ENCODE results near the gene FHIT. TPM values are rescaled to one million over a fixed set of nuclear protein-coding genes. Genes with fewer than 3 reads are reported as not detected.
"Not testable (repeated sequence)": the region's sequence is repeated elsewhere in the genome, so short reads cannot be mapped to it uniquely, and the experiment has no call there.

The FHIT gene
- total RNA-seq, 1 experiment from 2014 or later, result 0.39 TPM

GRCh38 chr3:61111825-61112224 lies 139.4 kb downstream of the FHIT start:
- no peak for DNase-seq (ENCODE audit: low read depth)

- DNase-seq (ENCODE audit: low read depth), result no peak
Measured at GRCh38 chr3:61110576-61110975, 140.7 kb downstream of the FHIT start.

- no peak for DNase-seq (ENCODE audit: low read depth)
Measured at GRCh38 chr3:61108247-61109019, 142.8 kb downstream of the FHIT start.

- DNase-seq (ENCODE audit: low read depth), result no peak
Measured at GRCh38 chr3:61094608-61095007, 156.6 kb downstream of the FHIT start.

- no peak for DNase-seq (ENCODE audit: low read depth)
Measured at GRCh38 chr3:61093364-61093763, 157.9 kb downstream of the FHIT start.

- DNase-seq (ENCODE audit: low read depth), result no peak
Measured at GRCh38 chr3:61092870-61093269, 158.4 kb downstream of the FHIT start.

GRCh38 chr3:61090389-61091169 lies 160.7 kb downstream of the FHIT start:
- no peak for DNase-seq (ENCODE audit: low read depth)

- DNase-seq (ENCODE audit: low read depth), result no peak
Measured at GRCh38 chr3:61087465-61087864, 163.8 kb downstream of the FHIT start.

GRCh38 chr3:61081554-61081953 lies 169.7 kb downstream of the FHIT start:
- no peak for DNase-seq (ENCODE audit: low read depth)

- DNase-seq (ENCODE audit: low read depth), result no peak
Measured at GRCh38 chr3:61080737-61081445, 170.4 kb downstream of the FHIT start.

GRCh38 chr3:61078048-61078752 lies 173.1 kb downstream of the FHIT start:
- DNase-seq (ENCODE audit: low read depth), result no peak

- DNase-seq (ENCODE audit: low read depth), result no peak
Measured at GRCh38 chr3:61077551-61077950, 173.7 kb downstream of the FHIT start.

GRCh38 chr3:61074783-61075182 lies 176.5 kb downstream of the FHIT start:
- no peak for DNase-seq (ENCODE audit: low read depth)

- no peak for DNase-seq (ENCODE audit: low read depth)
Measured at GRCh38 chr3:61073566-61074165, 177.6 kb downstream of the FHIT start.

GRCh38 chr3:61068084-61068483 lies 183.2 kb downstream of the FHIT start:
- no peak for DNase-seq (ENCODE audit: low read depth)

- no peak for DNase-seq (ENCODE audit: low read depth)
Measured at GRCh38 chr3:61066800-61067199, 184.5 kb downstream of the FHIT start.

- not testable (repeated sequence) for DNase-seq (ENCODE audit: low read depth)
Measured at GRCh38 chr3:61066222-61066621, 185.0 kb downstream of the FHIT start.

- DNase-seq (ENCODE audit: low read depth), result no peak
Measured at GRCh38 chr3:61065451-61066011, 185.7 kb downstream of the FHIT start.

- DNase-seq (ENCODE audit: low read depth), result no peak
Measured at GRCh38 chr3:61061092-61061723, 190.0 kb downstream of the FHIT start.

- no peak for DNase-seq (ENCODE audit: low read depth)
Measured at GRCh38 chr3:61060411-61060861, 190.8 kb downstream of the FHIT start.

GRCh38 chr3:61058836-61059235 lies 192.4 kb downstream of the FHIT start:
- no peak for DNase-seq (ENCODE audit: low read depth)

Data from M059J (cell line).